ENCODE data around the gene NTRK2. TPM values are rescaled to one million over a fixed set of nuclear protein-coding genes. Genes with fewer than 3 reads are reported as not detected.

Gene NTRK2
- polyA plus RNA-seq, 6 donors from 2014 or later = not detected

GRCh38 chr9:84949258-84949657, 279.7 kb downstream of the NTRK2 start:
- H3K27me3 Mint-ChIP-seq = peaks cover 8 to 20% (median 14%) of the 10 kb centered on the region in 3 donors
- H3K27ac Mint-ChIP-seq = no peak overlapping the region
- DNase-seq = no peak
- H3K4me3 Mint-ChIP-seq = no peak overlapping the region
- peaks cover 0 to 1% (median 0%) of the 10 kb centered on the region in 7 donors for H3K9me3 Mint-ChIP-seq
- ATAC-seq (ENCODE audit: low read depth in 2 of 2) = no peak
- peaks cover 0 to 5% (median 0%) of the 10 kb centered on the region in 3 donors for H3K4me1 Mint-ChIP-seq
- no peaks in the 10 kb centered on the region for H3K36me3 Mint-ChIP-seq

- Mint-ChIP-seq H3K27me3 (peaks cover 11 to 25% (median 18%) of the 10 kb centered on the region in 3 donors), H3K36me3 (no peaks in the 10 kb centered on the region), H3K4me3 (peak overlapping the region in 1 of 8 donors; percentile 1), H3K4me1 (peaks cover 0 to 5% (median 0%) of the 10 kb centered on the region in 3 donors), H3K27ac (no peak overlapping the region), H3K9me3 (peaks cover 0 to 1% (median 0%) of the 10 kb centered on the region in 7 donors)
- no peak for ATAC-seq (ENCODE audit: low read depth in 2 of 2)
- no peak for DNase-seq
These were observed 280.4 kb downstream of the NTRK2 start for GRCh38 chr9:84949971-84950370.

DNA sequence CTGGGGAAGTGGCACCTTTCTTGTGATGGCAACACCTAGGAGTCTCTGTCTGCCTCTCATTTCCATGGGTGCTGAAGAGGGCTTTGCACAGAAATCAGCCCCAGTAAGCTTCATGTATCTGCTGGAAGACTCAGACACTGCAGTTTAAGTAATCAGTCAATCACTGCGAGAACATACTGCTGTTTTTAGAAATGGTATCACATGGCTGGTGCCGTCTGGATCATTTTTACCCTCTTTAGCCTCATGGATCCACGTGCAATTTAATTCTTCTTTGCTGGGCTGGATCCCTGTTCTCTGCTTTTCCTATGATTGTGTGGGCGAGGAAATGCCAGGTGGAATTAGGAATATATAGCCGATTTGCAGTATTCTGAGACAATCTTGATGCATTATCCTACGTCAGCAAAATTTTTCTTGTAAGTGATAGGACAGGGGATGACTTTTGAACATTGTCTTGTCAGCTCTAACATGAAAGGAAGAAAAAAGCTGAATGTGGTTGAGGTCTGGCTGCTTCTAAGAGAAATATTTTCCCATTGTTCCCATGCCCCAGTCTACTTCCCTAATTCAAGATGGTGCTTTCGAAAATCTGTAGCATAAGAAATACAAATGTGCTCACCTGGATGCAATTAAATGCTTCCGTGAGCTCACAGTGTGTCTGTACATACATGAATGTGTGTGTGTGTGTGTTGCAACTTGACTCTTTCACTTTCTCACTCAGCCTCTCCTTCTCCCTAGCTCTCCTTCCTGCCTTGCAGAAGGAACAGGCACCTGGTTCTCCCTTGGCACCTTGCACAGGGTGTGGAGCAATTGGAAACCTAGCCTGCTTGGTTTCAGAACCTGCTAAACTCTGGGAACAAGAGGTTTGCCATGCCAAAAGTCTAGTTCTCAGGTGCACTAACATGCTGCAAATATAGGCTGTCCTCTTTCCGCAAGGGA, 281.6 kb downstream of the NTRK2 start:
- Mint-ChIP-seq H3K36me3 (no peaks in the 10 kb centered on the region), H3K4me1 (peaks cover 0 to 5% (median 0%) of the 10 kb centered on the region in 3 donors), H3K4me3 (peak overlapping the region in 1 of 8 donors; percentile 35), H3K27me3 (peaks cover 11 to 23% (median 22%) of the 10 kb centered on the region in 3 donors), H3K9me3 (peaks cover 0 to 2% (median 0%) of the 10 kb centered on the region in 7 donors), H3K27ac (no peak overlapping the region)
- ATAC-seq (ENCODE audit: low read depth in 2 of 2) (no peak), DNase-seq (no peak)

- ATAC-seq (ENCODE audit: low read depth in 2 of 2) (no peak), DNase-seq (no peak)
- Mint-ChIP-seq H3K36me3 (no peaks in the 10 kb centered on the region), H3K9me3 (peaks cover 0 to 5% (median 3%) of the 10 kb centered on the region in 7 donors), H3K27me3 (peaks cover 11 to 26% (median 16%) of the 10 kb centered on the region in 3 donors), H3K4me1 (peaks cover 0 to 5% (median 0%) of the 10 kb centered on the region in 3 donors), H3K27ac (no peak overlapping the region), H3K4me3 (no peak overlapping the region)
These were observed 283.8 kb downstream of the NTRK2 start for GRCh38 chr9:84953252-84953773.

GRCh38 chr9:84953797-84954705, 284.5 kb downstream of the NTRK2 start:
- Mint-ChIP-seq H3K27ac (no peak overlapping the region), H3K36me3 (no peaks in the 10 kb centered on the region), H3K27me3 (peaks cover 11 to 22% (median 13%) of the 10 kb centered on the region in 3 donors), H3K4me3 (no peak overlapping the region), H3K4me1 (peaks cover 0 to 5% (median 0%) of the 10 kb centered on the region in 3 donors), H3K9me3 (peaks cover 0 to 5% (median 3%) of the 10 kb centered on the region in 7 donors)
- DNase-seq = no peak
- ATAC-seq (ENCODE audit: low read depth in 2 of 2) = no peak

GRCh38 chr9:84955155-84955554, 285.6 kb downstream of the NTRK2 start:
- Mint-ChIP-seq H3K9me3 (peaks cover 0 to 5% (median 4%) of the 10 kb centered on the region in 7 donors), H3K4me1 (peaks cover 0 to 5% (median 0%) of the 10 kb centered on the region in 3 donors), H3K27me3 (peaks cover 10 to 21% (median 11%) of the 10 kb centered on the region in 3 donors), H3K4me3 (no peak overlapping the region), H3K27ac (no peak overlapping the region), H3K36me3 (no peaks in the 10 kb centered on the region)
- DNase-seq = no peak
- no peak for ATAC-seq (ENCODE audit: low read depth in 2 of 2)

DNA sequence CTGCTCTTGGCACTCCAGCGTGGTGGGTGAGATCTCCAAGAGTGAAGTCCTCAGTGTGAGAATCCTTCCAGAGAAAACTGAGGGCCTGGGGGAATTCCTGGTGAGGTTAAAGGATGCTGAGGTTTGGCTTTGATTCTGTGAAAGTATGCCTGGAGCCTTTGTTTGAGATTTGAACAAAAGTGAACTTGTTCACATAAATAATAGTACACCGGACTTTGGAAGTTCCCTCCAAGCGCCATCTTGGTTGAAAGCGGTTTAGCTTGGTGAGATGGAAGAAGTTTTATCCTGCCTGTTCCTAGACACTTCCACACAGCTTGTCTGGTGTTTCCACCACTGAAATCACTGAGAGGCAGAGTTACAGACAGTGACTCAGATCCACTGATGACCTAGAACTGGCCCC, 286.4 kb downstream of the NTRK2 start:
- Mint-ChIP-seq H3K27me3 (peaks cover 8 to 21% (median 11%) of the 10 kb centered on the region in 3 donors), H3K27ac (no peak overlapping the region), H3K4me3 (no peak overlapping the region), H3K9me3 (peaks cover 0 to 5% (median 4%) of the 10 kb centered on the region in 7 donors), H3K36me3 (no peaks in the 10 kb centered on the region), H3K4me1 (peaks cover 0 to 5% (median 0%) of the 10 kb centered on the region in 3 donors)
- DNase-seq = no peak
- no peak for ATAC-seq (ENCODE audit: low read depth in 2 of 2)

GRCh38 chr9:84959339-84959738, 289.8 kb downstream of the NTRK2 start:
- Mint-ChIP-seq H3K4me3 (no peak overlapping the region), H3K36me3 (no peaks in the 10 kb centered on the region), H3K4me1 (no peaks in the 10 kb centered on the region), H3K9me3 (peaks cover 0 to 5% (median 4%) of the 10 kb centered on the region in 7 donors), H3K27me3 (peaks cover 2 to 11% (median 5%) of the 10 kb centered on the region in 3 donors), H3K27ac (no peak overlapping the region)
- DNase-seq (no peak), ATAC-seq (ENCODE audit: low read depth in 2 of 2) (no peak)

- Mint-ChIP-seq H3K36me3 (no peaks in the 10 kb centered on the region), H3K4me1 (no peaks in the 10 kb centered on the region), H3K9me3 (peaks cover 0 to 1% (median 0%) of the 10 kb centered on the region in 7 donors), H3K4me3 (no peak overlapping the region), H3K27ac (peak overlapping the region in 1 of 6 donors; percentile 4), H3K27me3 (peaks cover 4 to 8% (median 8%) of the 10 kb centered on the region in 3 donors)
- ATAC-seq (ENCODE audit: low read depth in 2 of 2) = no peak
- DNase-seq = no peak
These were observed 297.6 kb downstream of the NTRK2 start for GRCh38 chr9:84966876-84967830.

DNA sequence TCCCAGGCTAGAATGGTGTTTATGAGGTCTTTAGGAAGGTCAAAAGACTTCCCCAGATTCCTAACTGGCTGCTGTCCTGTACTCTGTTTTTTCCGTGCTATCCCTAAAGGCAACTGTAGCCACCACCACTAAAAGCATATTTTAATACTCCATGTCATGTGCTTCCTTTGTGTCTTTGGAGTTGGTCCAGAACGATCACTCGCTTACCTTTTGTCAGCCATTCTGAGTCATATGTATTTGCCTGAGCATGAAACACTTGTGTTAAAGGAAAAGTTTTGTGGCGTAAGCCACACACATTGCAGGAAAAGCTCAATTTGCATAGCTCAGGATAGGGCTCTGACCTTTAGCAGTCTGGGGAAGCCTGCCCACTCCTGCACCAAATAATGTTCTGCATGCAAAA, 299.6 kb downstream of the NTRK2 start:
- H3K27ac Mint-ChIP-seq = no peak overlapping the region
- peaks cover 4 to 8% (median 8%) of the 10 kb centered on the region in 3 donors for H3K27me3 Mint-ChIP-seq
- DNase-seq = no peak
- H3K36me3 Mint-ChIP-seq = no peaks in the 10 kb centered on the region
- H3K9me3 Mint-ChIP-seq = no peaks in the 10 kb centered on the region
- ATAC-seq (ENCODE audit: low read depth in 2 of 2) = no peak
- no peak overlapping the region for H3K4me3 Mint-ChIP-seq
- H3K4me1 Mint-ChIP-seq = no peaks in the 10 kb centered on the region

GRCh38 chr9:84969736-84970135, 300.2 kb downstream of the NTRK2 start:
- Mint-ChIP-seq H3K36me3 (no peaks in the 10 kb centered on the region), H3K9me3 (no peaks in the 10 kb centered on the region)

DNA sequence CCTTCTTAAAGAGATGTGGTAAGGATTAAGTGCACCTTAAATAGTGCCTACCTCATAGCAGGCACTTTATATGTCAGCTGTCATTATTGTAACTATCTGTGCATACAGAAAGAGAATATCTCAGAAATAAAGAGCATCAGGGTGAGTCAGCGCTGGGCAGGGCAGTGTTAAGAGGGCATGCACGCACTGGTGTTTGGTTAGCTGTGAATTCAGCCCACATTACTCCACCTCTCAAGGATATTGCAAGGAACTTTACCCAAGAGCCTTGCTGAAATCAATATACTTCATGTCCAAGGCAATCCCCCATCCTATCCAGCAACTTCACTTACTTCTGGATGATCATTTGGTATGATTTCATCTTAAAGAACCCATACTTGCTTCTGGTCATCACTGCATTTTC, 300.9 kb downstream of the NTRK2 start:
- Mint-ChIP-seq H3K4me1 (no peaks in the 10 kb centered on the region), H3K4me3 (no peak overlapping the region), H3K27me3 (peaks cover 4 to 14% (median 8%) of the 10 kb centered on the region in 3 donors)

More at GRCh38 chr9:84969736-84970135, 300.2 kb downstream of the NTRK2 start:
- no peak for ATAC-seq (ENCODE audit: low read depth in 2 of 2)
- Mint-ChIP-seq H3K27me3 (peaks cover 4 to 11% (median 8%) of the 10 kb centered on the region in 3 donors), H3K27ac (no peak overlapping the region), H3K4me1 (no peaks in the 10 kb centered on the region), H3K4me3 (no peak overlapping the region)
- DNase-seq = no peak

More for the DNA sequence above, 300.9 kb downstream of the NTRK2 start:
- H3K27ac Mint-ChIP-seq = no peak overlapping the region
- H3K9me3 Mint-ChIP-seq = no peaks in the 10 kb centered on the region
- ATAC-seq (ENCODE audit: low read depth in 2 of 2) = no peak
- no peaks in the 10 kb centered on the region for H3K36me3 Mint-ChIP-seq
- DNase-seq = no peak
